K562 (cell line): ENCODE data around the gene MAGI2. TPM values are rescaled to one million over a fixed set of nuclear protein-coding genes. Genes with fewer than 3 reads are reported as not detected.

Experiments used
- ATAC-seq: fragments of 200-7000 bp; cut with Tn5 transposase; 3 replicates; pipeline ENCODE4 v1.9.1; 2020; ENCODE audit warnings: moderate library complexity
- BruUV-seq: library from RNA; stranded (reverse); fragments of 400-500 nt; replicated peaks from 2 replicates; lab custom pipeline; 2021; lab: Mats Ljungman, UMichigan
- CTCF ChIA-PET: fragments of 300-600 bp; formaldehyde crosslinking; extraction: SDS; loops from one replicate; lab custom pipeline; 2021; ENCODE audit warnings: low intra/inter-chr PET ratio; lab: Yijun Ruan, JAX
- POLR2A ChIA-PET: fragments of 300-600, 350-650 bp; sonication (Branson Sonifier 250); formaldehyde crosslinking; extraction: SDS; loops from one replicate; lab custom pipeline; 2021; ENCODE audit warnings: antibody characterized with exemption, inconsistent platforms; lab: Yijun Ruan, JAX
- DNase-seq, 4 experiments: peaks; one replicate each; pipeline versions ENCODE4 v3.0.0 to v3.0.0-alpha.2; 2011 to 2018; ENCODE audit warnings: low spot score in 3 of 4, mixed read lengths in 3 of 4; ENCODE audit errors: extremely low read depth in 1 of 4
- FAIRE-seq: peaks from 2 replicates; lab custom pipeline; 2011; peaks lifted over from hg19 to GRCh38; lab: Jason Lieb, UNC
- H2AFZ ChIP-seq: 2 replicates; pipeline ENCODE4 v1.6.0; 2011; ENCODE audit warnings: low read depth, low read length, control low read depth, inconsistent platforms
- H3K27ac ChIP-seq: fragments of 200-600 bp; 3 replicates; pipeline ENCODE4 v1.8.0; 2011; ENCODE audit warnings: low read depth, mild to moderate bottlenecking, control low read depth, inconsistent platforms, low read length, moderate library complexity, mixed read lengths; ENCODE audit errors: extremely low read depth
- H3K27me3 ChIP-seq, 2 experiments: fragments of 300-600 bp in 1 of 2; 2 replicates in 1 of 2; 3 replicates in 1 of 2; pipeline versions ENCODE4 v1.6.0 to v1.8.0; 2011; ENCODE audit warnings: inconsistent platforms in 2 of 2, low read length in 2 of 2, mild to moderate bottlenecking in 1 of 2, mixed read lengths in 1 of 2, moderate library complexity in 1 of 2; ENCODE audit not compliant: control insufficient read depth in 2 of 2, insufficient read depth in 2 of 2
- H3K36me3 ChIP-seq: fragments of 300-600 bp; 3 replicates; pipeline ENCODE4 v1.8.0; 2011; ENCODE audit warnings: mild to moderate bottlenecking, low read length, inconsistent platforms; ENCODE audit not compliant: control insufficient read depth, insufficient read depth
- H3K4me1 ChIP-seq, 2 experiments: fragments of 200-600 bp in 1 of 2; replicated peaks in 1 of 2; 2 replicates in 1 of 2; 3 replicates in 1 of 2; pipeline versions ENCODE4 v1.5.1 to v1.8.0; 2011; ENCODE audit warnings: inconsistent platforms in 2 of 2, low read length in 2 of 2, mild to moderate bottlenecking in 1 of 2, mixed read lengths in 1 of 2, moderate library complexity in 1 of 2; ENCODE audit not compliant: control insufficient read depth in 2 of 2, insufficient read depth in 2 of 2
- H3K4me2 ChIP-seq: 2 replicates; pipeline ENCODE4 v1.6.1; 2011; ENCODE audit warnings: low read length, control low read depth, inconsistent platforms, mixed read lengths; ENCODE audit not compliant: insufficient read depth
- H3K4me3 ChIP-seq: fragments of 200-600 bp; sonication (generic), shearing (Covaris generic); 2 replicates; pipeline ENCODE4 v1.5.1; 2016; ENCODE audit warnings: control low read depth, inconsistent platforms
- H3K79me2 ChIP-seq: fragments of 200-600 bp; 3 replicates; pipeline ENCODE4 v1.8.0; 2011; ENCODE audit warnings: low read length, inconsistent platforms; ENCODE audit not compliant: control insufficient read depth, insufficient read depth
- H3K9ac ChIP-seq, 2 experiments: 2 replicates each; pipeline versions ENCODE4 v1.6.0 to v1.6.1; 2011; ENCODE audit warnings: low read depth in 2 of 2, low read length in 2 of 2, control low read depth in 1 of 2, inconsistent platforms in 1 of 2, mild to moderate bottlenecking in 1 of 2, mixed read lengths in 1 of 2; ENCODE audit not compliant: insufficient read depth in 1 of 2
- H3K9me1 ChIP-seq: one replicate; pipeline ENCODE4 v1.6.0; 2011; ENCODE audit warnings: inconsistent platforms, mild to moderate bottlenecking, low read length, moderate library complexity; ENCODE audit not compliant: control insufficient read depth, insufficient read depth
- H3K9me3 ChIP-seq: replicated peaks from 2 replicates; pipeline ENCODE4 v1.5.1; 2011; ENCODE audit warnings: low read depth, low read length, inconsistent platforms; ENCODE audit not compliant: control insufficient read depth, insufficient read depth
- H4K20me1 ChIP-seq: replicated peaks from 2 replicates; pipeline ENCODE4 v1.6.1; 2011; ENCODE audit warnings: low read length, inconsistent platforms, mixed read lengths; ENCODE audit not compliant: control insufficient read depth, insufficient read depth
- FIP1L1 ChIP-seq: fragments of 200-400 bp; formaldehyde crosslinking; IDR thresholded peaks from 2 replicates; pipeline ENCODE4 v1.6.1; 2018; ENCODE audit warnings: mild to moderate bottlenecking, low read depth, low read length; ENCODE audit not compliant: poor library complexity, severe bottlenecking
- MXI1 ChIP-seq: IDR thresholded peaks from 2 replicates; pipeline ENCODE4 v1.6.1; 2011; ENCODE audit warnings: low read depth, mild to moderate bottlenecking, improper control_type of control experiment, low read length
- NCOR1 ChIP-seq: fragments of 450-650 bp; IDR thresholded peaks from 2 replicates; pipeline ENCODE4 v1.6.1; 2016; ENCODE audit warnings: mild to moderate bottlenecking, moderate library complexity
- SMC3 ChIP-seq: conservative IDR thresholded peaks from 2 replicates; pipeline ENCODE4 v1.6.1; 2011; ENCODE audit warnings: low read depth, low read length, improper control_type of control experiment; ENCODE audit not compliant: insufficient read depth
- ZNF140 ChIP-seq: fragments of 250-450 bp; sonication (Bioruptor Pico); IDR thresholded peaks from 2 replicates; pipeline ENCODE4 v1.8.0; 2021; ENCODE audit warnings: moderate library complexity, mild to moderate bottlenecking, inconsistent platforms
- ZNF263 ChIP-seq: sonication (generic); formaldehyde crosslinking; IDR thresholded peaks from 2 replicates; pipeline ENCODE4 v1.8.0; 2022; ENCODE audit warnings: mild to moderate bottlenecking, missing genetic modification reagents, borderline replicate concordance
- ZNF347 ChIP-seq: fragments of 450-650 bp; formaldehyde crosslinking; IDR thresholded peaks from 2 replicates; pipeline ENCODE4 v1.4.0; 2020; ENCODE audit warnings: low read depth, mild to moderate bottlenecking, moderate library complexity
- ZNF586 ChIP-seq: fragments of 450-650 bp; formaldehyde crosslinking; conservative IDR thresholded peaks from 2 replicates; pipeline ENCODE4 v1.4.0; 2020; ENCODE audit warnings: mild to moderate bottlenecking, moderate library complexity
- WGBS: fragments of 100-300 bp; shearing (Covaris generic); methylation state at CpG from one replicate; pipeline ENCODE4 v1.1.6; 2016; ENCODE audit warnings: low coverage, mixed read lengths; ENCODE audit not compliant: insufficient coverage; ENCODE audit errors: missing lambda C conversion rate; 5-methylcytosine and 5-hydroxymethylcytosine counted together
- in situ Hi-C: fragments of 300-500 bp; cut with MboI; formaldehyde crosslinking; loops from 4 replicates; pipeline ENCODE4 v1.15.0; 2018; ENCODE audit warnings: inconsistent platforms, mixed read lengths
- intact Hi-C: fragments of 100-400 bp; cut with micrococcal nuclease; formaldehyde crosslinking; loops from 2 replicates; pipeline ENCODE4 v1.14.2; 2022
- polyA plus RNA-seq, 8 experiments: library from polyadenylated mRNA; depleted of rRNA in 4 of 8; stranded (reverse) in 5 of 8; unstranded in 3 of 8; fragments of >200 nt; fragmentation: Nextera tagmentation in 2 of 8; fragmentation: Illumina TruSeq in 1 of 8; extraction: Ambion mirVana in 2 of 8; extraction: Trizol in 1 of 8; gene quantifications; 2 replicates each; pipeline versions ENCODE4 v1.2.1 to v1.2.3, GENCODE V29; 2011 to 2014; ENCODE audit warnings: inconsistent platforms in 1 of 8, missing spikeins in 1 of 8
- total RNA-seq, 7 experiments: library from RNA; depleted of rRNA in 6 of 7; stranded (reverse); fragments of >200 nt in 6 of 7; fragmentation: Illumina TruSeq in 2 of 7; extraction: Trizol in 2 of 7; gene quantifications; 2 replicates each; pipeline versions ENCODE4 v1.2.1 to v1.2.3, GENCODE V29; 2011 to 2021; ENCODE audit warnings: low replicate concordance in 1 of 7

The MAGI2 gene
- total and polyA plus RNA-seq, 9 of the 15 experiments (the other 6 are each of a cell fraction or from before 2014, with no cell fraction given): 0.27 to 1.4 (median 0.70) TPM

DNA sequence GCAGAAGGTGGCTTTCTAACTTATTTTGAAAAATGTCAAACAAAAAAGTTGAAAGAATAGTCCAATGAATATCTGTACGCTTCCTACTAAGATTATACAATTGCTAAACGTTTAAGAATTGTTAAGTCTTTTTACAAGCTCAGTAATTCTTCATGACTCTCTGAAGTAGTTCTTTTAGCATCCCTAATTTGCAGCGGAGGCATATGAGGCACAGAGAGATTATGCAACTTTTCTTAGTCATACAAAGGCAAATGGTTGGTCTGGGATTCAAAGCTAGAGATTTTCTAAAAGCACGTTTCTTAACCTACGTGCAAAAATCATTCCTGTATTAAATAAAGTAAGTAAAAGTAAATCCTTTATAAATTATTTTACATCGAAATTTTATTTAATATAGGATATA lies 254.2 kb downstream of the MAGI2 start:
- Histone ChIP-seq H3K36me3 (no peaks in the 10 kb centered on the region), H3K79me2 (no peaks in the 10 kb centered on the region), H3K4me3 (no peak overlapping the region)
- no TSS peak for BruUV-seq
- CTCF ChIA-PET: no interaction called here
- DNase-seq: no peak
- WGBS: under 1% methylated on average over 6 of the region's 6 CpGs
- TF ChIP-seq MXI1 (no peak), ZNF586 (CRISPR knock-in tag) (no peak), SMC3 (no peak), ZNF347 (CRISPR knock-in tag) (no peak), FIP1L1 (no peak), ZNF140 (CRISPR knock-in tag) (no peak), ZNF263 (CRISPR knock-in tag) (no peak), NCOR1 (no peak)
- TF ChIP-seq, all 486 proteins: peak for 0
- Histone ChIP-seq H3K27me3 (no peaks in the 10 kb centered on the region), H3K27ac (no peak overlapping the region), H4K20me1 (no peaks in the 10 kb centered on the region), H2AFZ (no peak overlapping the region), H3K9me3 (no peaks in the 10 kb centered on the region; the same call in 1 of the 2 replicates), H3K9me1 (no peaks in the 10 kb centered on the region), H3K9ac (no peak overlapping the region), H3K4me1 (no peaks in the 10 kb centered on the region), H3K4me2 (no peak overlapping the region)
- intact Hi-C loops: no loop called here
- FAIRE-seq: no peak
- in situ Hi-C loops: no loop called here
- POLR2A ChIA-PET: no interaction called here
- ATAC-seq: no peak
